ENCODE measurements around the gene FLAD1. TPM values are rescaled to one million over a fixed set of nuclear protein-coding genes. Genes with fewer than 3 reads are reported as not detected.
A peak's percentile ranks its signal among the peaks of the same experiment; 100 is the strongest.

FLAD1 gene
- total RNA-seq, 1 donor from 2014 or later: 30.1 TPM

GRCh38 chr1:155005076-155006011 lies 22.2 kb downstream of the FLAD1 start:
- no peak for TF ChIP-seq CTCF (IDR thresholded peaks at IDR 0.05; ENCODE audit: borderline replicate concordance)
- peak overlapping the region; percentile 95 for H3K4me3 ChIP-seq
- H3K4me1 ChIP-seq: peaks cover 87% of the 10 kb centered on the region
- H3K36me3 ChIP-seq: no peaks in the 10 kb centered on the region
- H3K27me3 ChIP-seq (ENCODE audit: low read depth): no peaks in the 10 kb centered on the region
- peak; percentile 81 for DNase-seq
- peak overlapping the region; percentile 95 for H3K27ac ChIP-seq (replicated peaks)
- H3K9me3 ChIP-seq (replicated peaks): no peaks in the 10 kb centered on the region
- intact Hi-C loops (cut with micrococcal nuclease): no loop called here

GRCh38 chr1:155006601-155007101 lies 23.5 kb downstream of the FLAD1 start:
- no peak for TF ChIP-seq CTCF (IDR thresholded peaks at IDR 0.05; ENCODE audit: borderline replicate concordance)
- Histone ChIP-seq H3K27me3 (ENCODE audit: low read depth) (no peaks in the 10 kb centered on the region), H3K4me3 (peak overlapping the region; percentile 45), H3K4me1 (peaks cover 91% of the 10 kb centered on the region), H3K36me3 (no peaks in the 10 kb centered on the region), H3K9me3 (replicated peaks) (no peaks in the 10 kb centered on the region), H3K27ac (replicated peaks) (peak overlapping the region; percentile 95)
- no peak for DNase-seq
- intact Hi-C loops (cut with micrococcal nuclease): no loop called here

GRCh38 chr1:155007251-155007828 lies 24.2 kb downstream of the FLAD1 start:
- H3K4me1 ChIP-seq: peaks cover 96% of the 10 kb centered on the region
- no peaks in the 10 kb centered on the region for H3K36me3 ChIP-seq
- H3K4me3 ChIP-seq: peak overlapping the region; percentile 45
- H3K27me3 ChIP-seq (ENCODE audit: low read depth): no peaks in the 10 kb centered on the region
- no peaks in the 10 kb centered on the region for H3K9me3 ChIP-seq (replicated peaks)
- no peak for TF ChIP-seq CTCF (IDR thresholded peaks at IDR 0.05; ENCODE audit: borderline replicate concordance)
- peak; percentile 73 for DNase-seq
- intact Hi-C loops (cut with micrococcal nuclease): no loop called here
- peak overlapping the region; percentile 95 for H3K27ac ChIP-seq (replicated peaks)

- no peaks in the 10 kb centered on the region for H3K36me3 ChIP-seq
- H3K4me3 ChIP-seq: peak overlapping the region; percentile 45
- peaks cover 98% of the 10 kb centered on the region for H3K4me1 ChIP-seq
- DNase-seq: peak; percentile 49
- TF ChIP-seq CTCF (IDR thresholded peaks at IDR 0.05; ENCODE audit: borderline replicate concordance): no peak
- H3K9me3 ChIP-seq (replicated peaks): no peaks in the 10 kb centered on the region
- intact Hi-C loops (cut with micrococcal nuclease): no loop called here
- peak overlapping the region; percentile 95 for H3K27ac ChIP-seq (replicated peaks)
- no peaks in the 10 kb centered on the region for H3K27me3 ChIP-seq (ENCODE audit: low read depth)
Observed at GRCh38 chr1:155008015-155008941, 25.1 kb downstream of the FLAD1 start.

GRCh38 chr1:155009221-155009711 lies 26.1 kb downstream of the FLAD1 start:
- Histone ChIP-seq H3K4me1 (peaks cover 96% of the 10 kb centered on the region), H3K36me3 (peaks cover 4% of the 10 kb centered on the region), H3K4me3 (peak overlapping the region; percentile 45), H3K27me3 (ENCODE audit: low read depth) (no peaks in the 10 kb centered on the region), H3K9me3 (replicated peaks) (no peaks in the 10 kb centered on the region), H3K27ac (replicated peaks) (peak overlapping the region; percentile 95)
- TF ChIP-seq CTCF (IDR thresholded peaks at IDR 0.05; ENCODE audit: borderline replicate concordance): no peak
- DNase-seq: no peak
- intact Hi-C loops (cut with micrococcal nuclease): no loop called here
